DOHH2 (cell line): ENCODE results near the gene RNF44.

ENCODE experiments used
- CTCF ChIP-seq: fragments of 200-600 bp; sonication (generic); IDR thresholded peaks from one replicate; pipeline ENCODE4 v1.5.1; 2014; ENCODE audit warnings: antibody characterized with exemption, mild to moderate bottlenecking, low read depth, low read length; ENCODE audit not compliant: poor library complexity, severe bottlenecking
- EZH2phosphoT487 ChIP-seq: fragments of 200-600 bp; sonication (generic); IDR thresholded peaks from 2 replicates; pipeline ENCODE4 v1.6.1; 2017; ENCODE audit warnings: borderline replicate concordance, mild to moderate bottlenecking, antibody characterized with exemption, low read length, moderate library complexity, mixed read lengths

- TF ChIP-seq EZH2phosphoT487 (no peak), CTCF (no peak)
Observed at GRCh38 chr5:176503496-176503895, 33.7 kb downstream of the RNF44 start.
